GM21447 (cell line): Measurements from ENCODE around the gene AMH.

Source experiments
- ATAC-seq: cut with Tn5 transposase; IDR thresholded peaks from one replicate; pipeline ENCODE4 v1.9.1; 2021; ENCODE audit not compliant: unreplicated experiment

The AMH gene

GRCh38 chr19:2248136-2249009 lies 750 bp upstream of the AMH start:
- no peak for ATAC-seq

GRCh38 chr19:2249880-2250765 lies 1.0 kb downstream of the AMH start:
- no peak for ATAC-seq

- ATAC-seq, result no peak
Measured at GRCh38 chr19:2250766-2251105, 1.6 kb downstream of the AMH start.

GRCh38 chr19:2251106-2252054 lies 2.3 kb downstream of the AMH start:
- no peak for ATAC-seq

- ATAC-seq, result no peak
Measured at GRCh38 chr19:2252055-2252796, 3.1 kb downstream of the AMH start.

- no peak for ATAC-seq
Measured at GRCh38 chr19:2252797-2253105, 3.6 kb downstream of the AMH start.

- no peak for ATAC-seq
Measured at GRCh38 chr19:2253106-2254063, 4.3 kb downstream of the AMH start.

GRCh38 chr19:2254064-2254872 lies 5.1 kb downstream of the AMH start:
- ATAC-seq, result no peak

GRCh38 chr19:2255112-2255845 lies 6.2 kb downstream of the AMH start:
- ATAC-seq, result no peak

- ATAC-seq, result no peak
Measured at GRCh38 chr19:2255982-2256685, 7.0 kb downstream of the AMH start, which contains the start of gene JSRP1. Gene JSRP1 (minus strand): TSS chr19:2256417. CDS start chr19:2255314, 1,103 bp downstream.

- no peak for ATAC-seq
Measured at GRCh38 chr19:2259336-2259735, 10.2 kb downstream of the AMH start.

GRCh38 chr19:2260341-2260805 lies 11.2 kb downstream of the AMH start:
- ATAC-seq, result no peak

GRCh38 chr19:2261438-2262172 lies 12.5 kb downstream of the AMH start:
- ATAC-seq, result no peak

GRCh38 chr19:2266183-2266993 lies 17.3 kb downstream of the AMH start:
- ATAC-seq, result peak; percentile 43

GRCh38 chr19:2268480-2268830 lies 19.3 kb downstream of the AMH start:
- no peak for ATAC-seq

- ATAC-seq, result no peak
Measured at GRCh38 chr19:2268861-2269243, 19.7 kb downstream of the AMH start.
